Measurements from ENCODE around the gene CLIC3.

CLIC3 gene

GRCh38 chr9:137030538-137031527 is 34.5 kb upstream of the CLIC3 start:
- DNase-seq, result no peak

- DNase-seq, result no peak
Measured at GRCh38 chr9:137030006-137030405, 33.6 kb upstream of the CLIC3 start.

DNA sequence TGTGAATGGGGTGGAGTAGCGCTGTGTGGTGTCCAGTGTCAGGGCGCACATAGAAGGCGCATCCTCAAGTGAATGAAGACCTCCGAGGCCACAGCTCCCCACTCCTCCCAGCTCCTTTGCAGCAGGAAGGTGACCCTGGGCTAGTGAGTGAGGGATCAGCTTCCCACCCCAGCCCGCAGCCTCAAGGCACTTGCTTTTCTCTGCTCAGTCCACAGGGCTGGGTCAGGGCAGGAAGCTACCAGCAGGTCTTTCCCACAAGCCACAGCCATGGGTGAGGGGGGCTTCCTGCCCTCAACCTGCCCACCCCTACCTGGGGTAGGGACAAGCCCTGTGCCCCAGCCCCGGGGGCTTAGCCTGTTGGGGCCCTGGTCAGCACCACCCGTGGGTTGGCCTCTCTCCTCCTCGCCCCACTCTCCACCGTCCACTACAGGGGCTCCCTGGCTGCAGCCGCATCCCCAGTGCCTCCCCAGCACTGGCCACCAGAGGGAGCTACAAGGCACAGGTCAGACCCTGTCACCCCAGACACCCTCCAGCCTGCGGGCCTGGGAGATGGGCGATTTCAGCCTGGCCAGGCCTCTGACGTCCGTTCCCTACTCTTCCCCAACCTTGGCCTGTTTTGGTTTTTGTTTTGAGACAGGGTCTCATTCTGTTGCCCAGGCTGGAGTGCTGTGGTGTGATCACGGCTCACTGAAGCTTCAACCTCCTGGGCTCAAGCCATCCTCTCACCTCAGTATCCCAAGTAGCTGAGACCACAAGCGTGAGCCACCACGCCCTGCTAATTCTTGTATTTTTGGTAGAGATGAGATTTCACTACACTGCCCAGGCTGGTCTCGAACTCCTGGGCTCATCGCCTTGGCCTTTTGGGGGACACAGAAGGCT is 32.9 kb upstream of the CLIC3 start:
- peak; percentile 25 for DNase-seq

- peak; percentile 31 for DNase-seq
Measured at GRCh38 chr9:137028263-137029057, 32.1 kb upstream of the CLIC3 start.

DNA sequence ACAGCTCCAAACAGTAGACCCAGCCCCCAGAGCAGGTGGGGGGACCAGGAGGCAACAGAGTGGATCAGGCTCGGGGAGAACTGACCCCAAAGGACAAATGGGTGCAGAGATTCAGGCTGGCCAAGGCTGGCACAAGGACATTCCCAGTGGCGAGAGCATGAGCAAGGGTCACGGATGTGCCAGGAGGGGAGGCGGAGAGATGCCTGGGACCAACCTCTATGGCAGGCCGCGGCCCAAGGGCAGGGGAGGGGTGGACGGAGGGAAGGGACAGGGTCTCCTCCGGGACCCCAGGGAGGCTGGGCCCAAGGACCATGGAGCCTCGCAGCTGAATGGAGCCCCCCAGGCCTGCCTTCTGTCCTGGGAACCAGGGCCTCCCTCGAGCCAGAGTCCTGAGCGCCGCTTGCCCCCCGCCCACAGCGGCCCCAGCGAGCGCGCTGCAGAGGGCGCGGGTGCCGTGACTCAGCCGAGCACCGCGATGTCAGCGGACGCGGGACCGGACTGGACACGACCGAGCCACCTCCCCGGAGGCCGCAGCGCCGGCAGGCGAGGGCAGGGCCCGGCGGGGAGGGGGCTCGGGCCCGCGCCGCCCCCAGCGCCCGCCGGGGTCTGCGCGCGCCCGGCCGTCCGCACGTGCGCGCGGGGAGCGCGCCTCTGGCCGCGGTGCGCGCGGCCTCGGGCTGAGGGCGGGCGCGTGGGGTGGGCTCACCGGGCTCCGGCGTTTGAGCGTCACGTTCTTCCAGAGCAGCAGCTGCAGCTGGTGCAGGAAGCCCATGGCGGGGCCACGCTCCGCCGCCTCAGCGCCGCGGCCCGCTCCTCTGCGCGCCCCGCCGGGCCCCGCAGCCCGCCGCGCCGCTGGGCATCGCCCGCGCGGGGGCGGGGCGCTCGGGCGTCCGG is 31.2 kb upstream of the CLIC3 start, which contains the start of gene ABCA2:
Gene ABCA2 (minus strand): TSS at position 869 of the 894 bp plus-strand sequence. CDS start 97 bp downstream, at position 772.
- no peak for DNase-seq

GRCh38 chr9:137026828-137027227 is 30.5 kb upstream of the CLIC3 start:
- DNase-seq, result no peak

DNA sequence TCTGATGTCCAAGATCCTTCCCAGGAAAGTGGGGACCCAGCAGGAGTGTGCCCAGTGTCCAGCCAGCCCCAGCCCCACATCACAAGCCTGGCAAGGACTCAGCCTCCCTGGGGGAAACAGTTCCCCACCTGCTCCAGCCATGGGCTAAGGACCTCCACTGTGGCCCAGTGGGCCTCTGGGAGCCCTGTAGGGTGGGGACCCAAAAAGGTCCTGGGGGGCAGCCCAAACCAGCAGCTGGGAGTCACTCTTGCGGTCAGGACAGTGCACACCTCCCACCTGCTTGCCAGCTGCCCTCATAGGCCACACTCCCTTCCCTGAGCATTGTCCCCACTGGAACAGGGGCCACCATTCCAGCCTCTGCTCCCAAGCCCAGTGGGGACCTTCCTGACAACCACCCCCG is 30.0 kb upstream of the CLIC3 start:
- no peak for DNase-seq

- no peak for DNase-seq
Measured at GRCh38 chr9:137025517-137025966, 29.2 kb upstream of the CLIC3 start.

GRCh38 chr9:137023583-137023991 is 27.2 kb upstream of the CLIC3 start:
- DNase-seq, result no peak

DNA sequence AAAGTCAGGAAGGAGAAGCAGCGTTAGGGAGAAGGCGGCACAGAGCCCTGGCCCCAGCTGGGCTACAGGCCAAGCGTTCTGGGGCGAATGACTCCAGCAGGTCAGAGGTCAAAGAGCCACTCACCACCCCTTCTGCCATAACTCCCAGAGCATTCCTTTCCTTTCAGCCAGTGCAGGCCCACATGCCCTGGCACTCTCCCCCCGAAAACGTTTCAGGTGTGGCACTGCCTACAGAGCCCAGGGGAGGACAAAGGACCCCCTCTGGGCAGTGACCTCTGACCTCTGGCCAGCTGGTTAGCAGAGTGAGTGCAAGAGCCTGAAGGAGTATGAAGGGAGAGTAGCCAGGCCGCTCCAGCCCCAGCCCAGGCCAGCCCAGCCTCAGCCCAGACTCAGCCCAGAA is 26.8 kb upstream of the CLIC3 start:
- no peak for DNase-seq

DNA sequence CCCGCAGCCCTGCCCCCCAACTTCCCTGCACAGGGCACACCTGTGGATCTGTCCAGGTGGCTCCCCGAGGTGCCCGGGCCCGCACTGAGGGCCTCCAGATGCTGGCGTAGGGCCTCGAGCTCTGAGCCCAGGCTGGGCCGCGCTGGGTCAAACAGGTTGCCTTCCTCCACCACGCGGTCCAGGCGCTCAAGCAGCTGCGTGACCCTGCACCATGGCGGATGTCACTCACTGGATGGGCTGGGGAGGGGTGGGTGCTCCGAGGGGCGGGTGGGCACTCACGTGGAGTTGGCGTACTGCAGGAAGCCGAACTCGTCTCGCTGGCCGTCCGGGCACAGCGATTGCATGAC is 26.3 kb upstream of the CLIC3 start:
- DNase-seq, result no peak

DNA sequence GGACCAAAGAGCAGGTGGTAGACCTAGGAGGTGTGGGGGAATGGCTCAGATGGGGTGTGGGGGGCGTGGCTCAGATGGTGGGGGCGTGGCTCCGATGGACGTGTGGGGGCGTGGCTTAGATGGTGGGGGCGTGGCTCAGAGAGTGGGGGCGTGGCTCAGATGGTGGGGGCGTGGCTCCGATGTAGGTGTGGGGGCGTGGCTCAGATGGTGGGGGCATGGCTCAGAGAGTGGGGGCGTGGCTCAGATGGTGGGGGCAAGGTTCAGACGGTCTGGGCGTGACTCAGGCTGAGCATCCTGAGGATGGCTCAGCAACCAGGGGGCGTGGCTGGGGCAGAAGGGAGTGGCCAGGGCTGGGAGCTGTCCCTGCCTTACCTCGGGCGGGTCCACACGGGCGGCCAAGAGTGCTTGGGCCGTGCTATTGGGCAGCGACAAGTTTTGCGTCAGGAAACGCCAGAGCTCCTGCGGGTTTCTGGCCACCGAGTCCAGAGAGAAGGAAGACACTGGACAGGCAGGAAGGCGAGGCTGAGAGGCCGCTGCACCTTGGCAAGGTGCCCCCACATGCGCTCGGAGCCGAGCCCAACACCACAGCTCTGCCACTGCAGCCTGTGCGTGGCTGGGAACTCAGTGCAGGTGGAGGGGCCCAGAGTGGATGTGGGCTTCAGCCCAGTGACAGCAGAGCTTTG is 25.8 kb upstream of the CLIC3 start:
- DNase-seq, result peak; percentile 34

DNA sequence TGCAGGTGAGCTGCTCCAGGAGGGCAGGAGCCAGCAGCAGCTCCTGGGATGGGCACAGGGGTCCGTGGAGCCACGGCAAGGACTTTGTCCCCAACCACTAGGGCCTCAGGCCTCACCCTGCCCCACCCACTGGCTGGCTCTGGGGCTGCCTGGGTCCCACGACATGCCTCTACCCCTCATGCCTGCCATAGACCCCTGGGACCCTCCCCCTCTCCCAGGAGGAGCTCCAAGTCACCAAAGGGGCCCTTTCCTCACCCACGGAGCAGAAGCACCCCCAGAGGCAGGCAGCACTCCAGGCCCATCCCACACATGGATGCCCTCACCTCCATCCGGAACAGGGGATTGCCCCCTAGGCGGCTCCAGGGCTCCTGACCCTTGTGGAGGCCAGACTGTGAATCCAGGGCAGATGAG is 25.2 kb upstream of the CLIC3 start:
- DNase-seq, result no peak

DNA sequence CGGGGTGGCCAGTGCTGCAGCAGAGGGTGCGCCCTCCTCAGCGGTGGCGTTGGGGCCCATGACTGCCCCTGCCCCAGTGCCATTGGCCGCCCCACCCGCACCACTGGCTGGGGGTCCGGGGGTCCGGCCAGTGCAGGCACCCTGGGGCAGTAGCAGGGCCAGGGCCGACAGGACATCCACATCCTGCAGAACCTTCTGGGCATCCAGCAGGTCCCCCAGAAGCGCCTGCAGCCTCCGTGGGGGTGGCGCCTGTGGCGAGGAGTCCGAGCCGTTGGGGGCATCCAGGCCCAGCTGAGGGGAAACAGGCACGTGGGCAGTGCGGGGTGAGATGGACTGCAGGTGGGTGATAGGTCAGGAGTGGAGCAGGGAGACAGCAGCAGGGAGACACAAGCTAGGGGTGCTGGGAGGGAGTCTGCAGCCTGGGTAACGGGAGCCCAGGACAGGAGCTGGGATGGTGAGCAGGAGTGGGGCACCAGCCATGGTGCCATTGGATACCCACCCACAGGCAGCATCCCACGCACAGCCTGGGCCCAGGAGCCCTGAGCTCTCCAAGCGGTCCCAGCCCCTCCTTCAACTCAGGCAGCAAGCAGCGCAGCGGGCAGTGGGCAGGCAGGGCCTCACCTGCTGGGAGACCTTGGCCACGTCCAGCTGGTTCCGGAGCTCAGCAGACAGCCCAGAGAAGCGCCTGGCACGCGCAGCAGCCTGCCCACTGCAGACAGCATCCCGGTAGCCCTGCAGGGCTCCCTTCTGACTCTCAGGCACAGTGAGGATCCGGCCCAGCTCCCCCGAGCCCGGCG is 24.6 kb upstream of the CLIC3 start:
- DNase-seq, result no peak

- no peak for DNase-seq
Measured at GRCh38 chr9:137019891-137020683, 23.7 kb upstream of the CLIC3 start.

GRCh38 chr9:137018761-137019559 is 22.6 kb upstream of the CLIC3 start:
- no peak for DNase-seq

DNA sequence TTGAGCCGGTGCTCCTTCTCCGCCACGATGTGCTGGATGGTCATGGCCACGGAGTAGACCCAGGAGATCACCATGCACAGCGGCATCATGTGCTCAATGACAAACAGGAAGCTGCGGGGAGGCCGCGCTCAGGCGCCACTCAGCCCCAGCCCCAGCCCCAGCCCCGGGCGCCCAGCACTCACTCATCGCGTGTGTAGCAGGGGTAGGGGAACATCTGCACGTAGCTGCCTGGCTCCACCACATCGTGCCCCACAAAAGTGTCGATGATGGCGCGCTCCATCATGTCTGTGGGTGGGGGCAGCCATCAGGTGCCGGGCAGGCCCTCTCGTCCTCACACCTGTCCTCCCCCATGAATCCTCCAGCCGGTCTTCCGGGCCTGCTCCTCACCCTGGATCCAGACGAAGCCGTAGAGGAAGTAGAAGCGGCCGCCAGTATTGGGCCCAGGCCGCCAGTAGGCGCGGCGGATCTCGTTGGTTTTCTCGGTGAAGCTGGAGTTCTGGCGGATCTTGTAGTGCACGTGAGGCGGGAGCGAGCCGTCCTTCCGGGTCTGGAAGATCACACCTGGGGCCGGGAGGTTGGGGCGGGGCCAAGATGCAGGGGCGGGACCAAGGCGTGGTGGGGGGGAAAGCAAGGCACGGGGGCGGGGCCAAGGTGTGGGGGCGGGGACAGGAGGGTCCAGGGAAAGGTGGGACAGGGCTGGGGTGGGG is 21.6 kb upstream of the CLIC3 start:
- no peak for DNase-seq

DNA sequence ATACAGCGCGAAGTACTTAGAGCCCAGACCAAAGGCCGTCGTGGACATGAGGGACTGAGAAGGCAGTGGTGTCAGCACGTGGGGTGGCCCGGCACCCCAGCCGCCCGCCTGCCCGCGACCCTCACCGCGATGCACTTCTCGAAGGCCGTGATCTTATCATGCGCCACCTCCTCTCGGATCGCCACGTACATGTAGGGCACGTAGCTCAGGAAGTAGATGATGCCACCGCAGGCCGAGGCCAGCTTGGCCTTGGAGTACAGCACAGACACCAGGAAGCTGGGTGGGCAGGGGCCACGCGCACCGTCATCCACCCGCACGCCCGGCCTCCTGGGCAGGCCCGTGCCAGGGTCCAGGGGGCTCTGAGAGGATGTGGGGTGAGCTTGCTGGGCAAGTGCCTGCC is 20.7 kb upstream of the CLIC3 start:
- no peak for DNase-seq
